ENCODE results near the gene PC.
"Not testable (repeated sequence)": the region's sequence is repeated elsewhere in the genome, so short reads cannot be mapped to it uniquely, and the experiment has no call there.

The PC gene

GRCh38 chr11:66964495-66964894, 6.3 kb upstream of the PC start:
- H3K9me3 ChIP-seq, result no peaks in the 10 kb centered on the region
- DNase-seq, result no peak
- intact Hi-C loops (cut with DNase I; ENCODE audit: low total_unique reads), result no loop called here
- H3K4me1 ChIP-seq, result peaks cover 0 to 9% (median 3%) of the 10 kb centered on the region in 4 donors
- no peaks in the 10 kb centered on the region for H3K27me3 ChIP-seq
- H3K27ac ChIP-seq, result no peak overlapping the region
- no peak for TF ChIP-seq CTCF (IDR thresholded peaks at IDR 0.05)
- H3K4me3 ChIP-seq, result no peak overlapping the region
- H3K36me3 ChIP-seq, result no peaks in the 10 kb centered on the region

DNA sequence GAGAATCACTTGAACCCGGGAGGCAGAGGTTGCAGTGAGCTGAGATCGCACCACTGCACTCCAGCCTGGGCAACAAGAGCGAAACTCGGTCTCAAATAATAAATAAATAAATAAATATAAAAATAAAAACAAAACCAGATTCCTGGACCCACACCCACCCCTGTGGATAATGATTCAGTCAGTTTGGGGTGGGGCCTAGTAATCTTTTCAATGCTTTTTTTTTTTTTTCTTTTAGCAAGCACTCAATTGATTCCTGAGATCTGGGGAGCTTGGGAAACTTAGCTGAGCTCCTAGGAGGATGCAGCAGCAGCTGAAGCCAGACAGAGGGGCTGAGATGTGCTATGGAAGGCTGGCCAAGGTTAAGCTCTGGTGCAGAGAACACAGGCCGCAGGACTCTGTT, 4.6 kb upstream of the PC start:
- H3K27me3 ChIP-seq, result no peaks in the 10 kb centered on the region

DNA sequence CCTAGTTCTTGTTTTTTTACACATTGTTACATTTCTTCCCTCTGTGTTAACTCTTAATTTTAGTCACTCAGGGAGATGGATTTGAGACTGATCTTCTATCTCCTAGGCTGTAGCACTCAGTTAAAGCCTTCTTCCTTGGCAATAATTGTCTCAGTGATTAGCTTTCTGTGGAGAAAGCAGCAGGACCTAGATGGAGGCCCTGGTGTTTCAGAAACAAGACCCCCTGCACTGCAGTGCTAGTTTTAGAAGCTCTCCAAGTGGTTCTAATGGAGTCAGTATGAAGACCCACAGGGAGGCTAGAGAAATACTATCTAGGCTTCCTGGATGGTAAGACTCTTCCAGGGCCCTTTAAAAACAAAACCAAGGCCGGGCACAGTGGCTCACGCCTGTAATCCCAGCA, 4.1 kb upstream of the PC start:
- no peak overlapping the region for H3K27ac ChIP-seq

More for the DNA sequence above, 4.6 kb upstream of the PC start:
- Histone ChIP-seq H3K36me3 (no peaks in the 10 kb centered on the region), H3K4me3 (no peak overlapping the region), H3K27ac (no peak overlapping the region), H3K4me1 (peaks cover 0 to 12% (median 3%) of the 10 kb centered on the region in 4 donors), H3K9me3 (no peaks in the 10 kb centered on the region)
- DNase-seq, result no peak
- TF ChIP-seq CTCF (IDR thresholded peaks at IDR 0.05), result no peak
- intact Hi-C loops (cut with DNase I; ENCODE audit: low total_unique reads), result no loop called here

GRCh38 chr11:66961691-66962213, 3.6 kb upstream of the PC start:
- intact Hi-C loops (cut with DNase I; ENCODE audit: low total_unique reads); H3K9me3 ChIP-seq; H3K36me3 ChIP-seq; H3K4me3 ChIP-seq; H3K27me3 ChIP-seq; DNase-seq; H3K27ac ChIP-seq: not testable (repeated sequence)
- peaks cover 0 to 19% (median 10%) of the 10 kb centered on the region in 4 donors for H3K4me1 ChIP-seq

More for the DNA sequence above, 4.1 kb upstream of the PC start:
- Histone ChIP-seq H3K36me3 (no peaks in the 10 kb centered on the region), H3K9me3 (no peaks in the 10 kb centered on the region), H3K4me1 (peaks cover 0 to 14% (median 6%) of the 10 kb centered on the region in 4 donors), H3K4me3 (no peak overlapping the region), H3K27me3 (no peaks in the 10 kb centered on the region)
- no peak for DNase-seq
- intact Hi-C loops (cut with DNase I; ENCODE audit: low total_unique reads), result no loop called here
- TF ChIP-seq CTCF (IDR thresholded peaks at IDR 0.05), result no peak

DNA sequence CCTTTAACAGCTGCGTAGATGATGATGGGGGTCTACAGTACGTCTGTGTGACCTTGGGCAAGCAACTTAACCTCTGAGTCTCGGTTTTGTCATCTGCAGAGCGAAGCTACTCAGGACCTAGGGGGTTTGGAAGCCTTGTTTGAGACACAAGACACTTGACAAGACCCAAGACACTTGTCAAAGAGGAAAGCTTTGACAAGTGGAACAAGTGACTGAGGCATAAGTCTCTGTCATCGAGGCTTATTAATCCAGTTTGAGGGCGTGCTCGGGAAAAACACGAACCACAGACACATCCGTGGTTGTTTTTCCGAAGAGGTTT, 732 bp upstream of the PC start:
- peak overlapping the region; percentile 70 to 76 for H3K4me3 ChIP-seq
- TF ChIP-seq CTCF (IDR thresholded peaks at IDR 0.05), result no peak
- intact Hi-C loops (cut with DNase I; ENCODE audit: low total_unique reads), result loop anchor here (10.0 kb wide), 1 partner anchor 104 kb away; the partner anchor contains the start of gene LRFN4

DNA sequence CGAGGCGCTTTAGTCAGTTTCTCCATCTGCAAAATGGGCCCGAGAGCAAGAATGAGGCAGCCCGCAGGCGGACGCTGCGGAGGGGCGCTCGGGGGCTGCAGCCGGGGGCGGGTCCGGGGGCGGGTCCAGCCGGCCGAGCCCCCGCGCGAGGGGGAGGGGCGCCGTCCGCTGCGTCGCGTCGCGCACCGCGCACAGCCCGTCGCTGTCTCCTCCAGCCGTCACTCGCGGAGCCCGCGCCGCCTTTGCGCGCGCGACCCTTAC, 282 bp downstream of the PC start:
- Histone ChIP-seq H3K36me3 (no peaks in the 10 kb centered on the region), H3K4me1 (peaks cover 0 to 27% (median 13%) of the 10 kb centered on the region in 4 donors), H3K27me3 (no peaks in the 10 kb centered on the region), H3K4me3 (peak overlapping the region; percentile 70 to 76), H3K27ac (peak overlapping the region; percentile 74 to 81), H3K9me3 (no peaks in the 10 kb centered on the region)
- intact Hi-C loops (cut with DNase I; ENCODE audit: low total_unique reads), result loop anchor here (10.0 kb wide), 1 partner anchor 103 kb away; the partner anchor contains the start of gene LRFN4
- TF ChIP-seq CTCF (IDR thresholded peaks at IDR 0.05), result no peak
- DNase-seq, result no peak

More for the DNA sequence above, 732 bp upstream of the PC start:
- DNase-seq, result no peak
- Histone ChIP-seq H3K4me1 (peaks cover 0 to 27% (median 13%) of the 10 kb centered on the region in 4 donors), H3K27ac (peak overlapping the region; percentile 62 to 69), H3K9me3 (no peaks in the 10 kb centered on the region), H3K27me3 (no peaks in the 10 kb centered on the region), H3K36me3 (no peaks in the 10 kb centered on the region)

Measured in tibial artery (tissue), 4 donors.